Subcutaneous abdominal adipose tissue (tissue), 5 donors: Measurements from ENCODE around the gene RUFY2.
A peak's percentile ranks its signal among the peaks of the same experiment; 100 is the strongest.

Source experiments
- H3K27ac ChIP-seq: one replicate; pipeline ENCODE4 v1.7.0; 2013; ENCODE audit warnings: low read depth, mild to moderate bottlenecking, inconsistent platforms, low read length, moderate library complexity
- H3K27me3 ChIP-seq, 5 donors: one replicate each; pipeline ENCODE4 v1.7.0; 2013; ENCODE audit warnings: low read length in 5 of 5, inconsistent platforms in 1 of 5; ENCODE audit not compliant: control insufficient read depth in 5 of 5, insufficient read depth in 4 of 5
- H3K36me3 ChIP-seq, 5 donors: one replicate each; pipeline ENCODE4 v1.7.0; 2013; ENCODE audit warnings: low read length in 5 of 5; ENCODE audit not compliant: control insufficient read depth in 5 of 5, insufficient read depth in 5 of 5
- H3K4me1 ChIP-seq, 5 donors: one replicate each; pipeline ENCODE4 v1.7.0; 2013; ENCODE audit warnings: low read length in 5 of 5, mild to moderate bottlenecking in 3 of 5, moderate library complexity in 1 of 5; ENCODE audit not compliant: control insufficient read depth in 5 of 5, insufficient read depth in 5 of 5
- H3K4me3 ChIP-seq, 5 donors: one replicate each; pipeline ENCODE4 v1.7.0; 2013; ENCODE audit warnings: low read length in 5 of 5, low read depth in 1 of 5
- H3K9ac ChIP-seq, 5 donors: one replicate each; pipeline ENCODE4 v1.7.0; 2013; ENCODE audit warnings: low read length in 5 of 5, mild to moderate bottlenecking in 4 of 5, moderate library complexity in 3 of 5
- H3K9me3 ChIP-seq, 5 donors: one replicate each; pipeline ENCODE4 v1.7.0; 2013; ENCODE audit warnings: low read length in 5 of 5; ENCODE audit not compliant: control insufficient read depth in 5 of 5
- donor health status: healthy.
- donor health status: healthy.
- donor health status: healthy.
- donor health status: healthy.
- donor health status: healthy.

The RUFY2 gene

GRCh38 chr10:68366600-68366999 lies 40.5 kb downstream of the RUFY2 start:
- H3K9me3 ChIP-seq: peaks cover 0 to 3% (median 0%) of the 10 kb centered on the region in 5 donors
- H3K27me3 ChIP-seq: no peaks in the 10 kb centered on the region
- H3K4me3 ChIP-seq: no peak overlapping the region
- peaks cover 8 to 45% (median 30%) of the 10 kb centered on the region in 5 donors for H3K36me3 ChIP-seq
- H3K9ac ChIP-seq: no peak overlapping the region
- H3K27ac ChIP-seq: no peak overlapping the region
- no peaks in the 10 kb centered on the region for H3K4me1 ChIP-seq

GRCh38 chr10:68365611-68366010 lies 41.5 kb downstream of the RUFY2 start:
- Histone ChIP-seq H3K36me3 (peaks cover 12 to 49% (median 32%) of the 10 kb centered on the region in 5 donors), H3K9ac (no peak overlapping the region), H3K4me3 (no peak overlapping the region), H3K9me3 (no peaks in the 10 kb centered on the region), H3K4me1 (no peaks in the 10 kb centered on the region), H3K27ac (no peak overlapping the region), H3K27me3 (no peaks in the 10 kb centered on the region)

- Histone ChIP-seq H3K4me1 (no peaks in the 10 kb centered on the region), H3K27me3 (no peaks in the 10 kb centered on the region), H3K4me3 (no peak overlapping the region), H3K36me3 (peaks cover 12 to 44% (median 30%) of the 10 kb centered on the region in 5 donors), H3K9ac (no peak overlapping the region), H3K27ac (no peak overlapping the region), H3K9me3 (no peaks in the 10 kb centered on the region)
These were observed 42.8 kb downstream of the RUFY2 start for GRCh38 chr10:68364101-68364886.

GRCh38 chr10:68362590-68362989 lies 44.5 kb downstream of the RUFY2 start:
- no peak overlapping the region for H3K9ac ChIP-seq
- no peak overlapping the region for H3K4me3 ChIP-seq
- H3K4me1 ChIP-seq: no peaks in the 10 kb centered on the region
- no peaks in the 10 kb centered on the region for H3K9me3 ChIP-seq
- H3K27ac ChIP-seq: no peak overlapping the region
- H3K36me3 ChIP-seq: peaks cover 16 to 56% (median 29%) of the 10 kb centered on the region in 5 donors
- H3K27me3 ChIP-seq: no peaks in the 10 kb centered on the region

- Histone ChIP-seq H3K27me3 (no peaks in the 10 kb centered on the region), H3K27ac (no peak overlapping the region), H3K36me3 (peaks cover 18 to 60% (median 38%) of the 10 kb centered on the region in 5 donors), H3K4me1 (no peaks in the 10 kb centered on the region), H3K4me3 (no peak overlapping the region), H3K9me3 (no peaks in the 10 kb centered on the region), H3K9ac (no peak overlapping the region)
These were observed 47.9 kb downstream of the RUFY2 start for GRCh38 chr10:68359189-68359588.

GRCh38 chr10:68353537-68353936 lies 53.5 kb downstream of the RUFY2 start:
- Histone ChIP-seq H3K9me3 (no peaks in the 10 kb centered on the region), H3K9ac (no peak overlapping the region)

GRCh38 chr10:68348265-68348741 lies 58.8 kb downstream of the RUFY2 start:
- Histone ChIP-seq H3K9me3 (no peaks in the 10 kb centered on the region), H3K9ac (no peak overlapping the region)

More at GRCh38 chr10:68353537-68353936, 53.5 kb downstream of the RUFY2 start:
- Histone ChIP-seq H3K27ac (no peak overlapping the region), H3K36me3 (peaks cover 15 to 57% (median 34%) of the 10 kb centered on the region in 5 donors), H3K4me3 (no peak overlapping the region), H3K27me3 (no peaks in the 10 kb centered on the region), H3K4me1 (no peaks in the 10 kb centered on the region)

GRCh38 chr10:68346774-68347173 lies 60.3 kb downstream of the RUFY2 start:
- Histone ChIP-seq H3K27ac (no peak overlapping the region), H3K27me3 (no peaks in the 10 kb centered on the region), H3K9me3 (no peaks in the 10 kb centered on the region), H3K4me3 (no peak overlapping the region), H3K36me3 (peaks cover 32 to 57% (median 38%) of the 10 kb centered on the region in 5 donors), H3K4me1 (no peaks in the 10 kb centered on the region), H3K9ac (no peak overlapping the region)

More at GRCh38 chr10:68348265-68348741, 58.8 kb downstream of the RUFY2 start:
- Histone ChIP-seq H3K27me3 (no peaks in the 10 kb centered on the region), H3K4me3 (no peak overlapping the region), H3K36me3 (peaks cover 23 to 53% (median 35%) of the 10 kb centered on the region in 5 donors), H3K27ac (no peak overlapping the region), H3K4me1 (no peaks in the 10 kb centered on the region)

- Histone ChIP-seq H3K4me3 (no peak overlapping the region), H3K4me1 (no peaks in the 10 kb centered on the region), H3K9ac (no peak overlapping the region), H3K27me3 (no peaks in the 10 kb centered on the region), H3K27ac (no peak overlapping the region), H3K36me3 (peaks cover 42 to 68% (median 49%) of the 10 kb centered on the region in 5 donors), H3K9me3 (no peaks in the 10 kb centered on the region)
These were observed 61.5 kb downstream of the RUFY2 start for GRCh38 chr10:68345621-68346020.

- H3K27me3 ChIP-seq: no peaks in the 10 kb centered on the region
These were observed 64.1 kb downstream of the RUFY2 start for GRCh38 chr10:68342909-68343516.

More at GRCh38 chr10:68342909-68343516, 64.1 kb downstream of the RUFY2 start:
- H3K4me1 ChIP-seq: peaks cover 0 to 5% (median under 1%) of the 10 kb centered on the region in 5 donors
- no peak overlapping the region for H3K4me3 ChIP-seq
- H3K36me3 ChIP-seq: peaks cover 61 to 85% (median 69%) of the 10 kb centered on the region in 5 donors
- H3K9me3 ChIP-seq: no peaks in the 10 kb centered on the region
- peak overlapping the region in 1 of 5 donors; percentile 32 for H3K9ac ChIP-seq
- H3K27ac ChIP-seq: no peak overlapping the region
